ENCODE measurements around the gene ANKRD11. TPM values are rescaled to one million over a fixed set of nuclear protein-coding genes. Genes with fewer than 3 reads are reported as not detected.

The ANKRD11 gene
- total RNA-seq, 1 experiment from 2014 or later, result 28.5 TPM

DNA sequence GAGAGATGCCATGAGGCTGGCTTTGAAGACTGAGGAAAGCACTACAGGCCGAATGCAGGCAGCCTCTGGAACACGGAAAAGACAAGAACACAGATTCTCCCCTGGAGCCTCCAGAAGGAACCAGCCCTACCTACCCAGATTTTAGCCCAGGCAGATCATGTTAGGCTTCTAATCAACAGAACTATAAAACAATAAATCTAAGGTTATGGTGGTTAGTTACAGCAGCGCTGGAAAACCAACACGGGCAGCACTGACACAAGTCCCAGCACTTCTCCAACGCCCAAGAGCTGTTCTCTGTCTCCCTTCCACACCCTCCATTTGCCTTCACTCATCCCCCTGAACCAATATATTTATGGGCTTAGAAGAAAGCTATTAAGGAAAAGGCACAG is 7.5 kb downstream of the ANKRD11 start:
- Histone ChIP-seq H3K9ac (ENCODE audit: low read length) (no peak overlapping the region), H3K4me1 (ENCODE audit: low read length) (peaks cover 15% of the 10 kb centered on the region), H3K27me3 (ENCODE audit: low read length) (no peaks in the 10 kb centered on the region), H3K9me2 (replicated peaks; ENCODE audit: insufficient read depth, low read length) (no peaks in the 10 kb centered on the region), H3K4me2 (ENCODE audit: low read depth, low read length, poor library complexity, severe bottlenecking) (no peak overlapping the region), H3K79me2 (ENCODE audit: low read length) (peaks cover 84% of the 10 kb centered on the region), H3K27ac (ENCODE audit: low read length) (no peak overlapping the region), H3K36me3 (ENCODE audit: insufficient read depth, low read length) (no peaks in the 10 kb centered on the region; the same call in 1 of the 2 replicates), H3K4me3 (ENCODE audit: low read length) (no peak overlapping the region), H3K9me3 (ENCODE audit: low read length) (no peaks in the 10 kb centered on the region), H2AFZ (ENCODE audit: low read length) (no peak overlapping the region), H4K20me1 (ENCODE audit: insufficient read depth, low read depth, low read length) (peaks cover 90% of the 10 kb centered on the region)
- no peak for DNase-seq

DNA sequence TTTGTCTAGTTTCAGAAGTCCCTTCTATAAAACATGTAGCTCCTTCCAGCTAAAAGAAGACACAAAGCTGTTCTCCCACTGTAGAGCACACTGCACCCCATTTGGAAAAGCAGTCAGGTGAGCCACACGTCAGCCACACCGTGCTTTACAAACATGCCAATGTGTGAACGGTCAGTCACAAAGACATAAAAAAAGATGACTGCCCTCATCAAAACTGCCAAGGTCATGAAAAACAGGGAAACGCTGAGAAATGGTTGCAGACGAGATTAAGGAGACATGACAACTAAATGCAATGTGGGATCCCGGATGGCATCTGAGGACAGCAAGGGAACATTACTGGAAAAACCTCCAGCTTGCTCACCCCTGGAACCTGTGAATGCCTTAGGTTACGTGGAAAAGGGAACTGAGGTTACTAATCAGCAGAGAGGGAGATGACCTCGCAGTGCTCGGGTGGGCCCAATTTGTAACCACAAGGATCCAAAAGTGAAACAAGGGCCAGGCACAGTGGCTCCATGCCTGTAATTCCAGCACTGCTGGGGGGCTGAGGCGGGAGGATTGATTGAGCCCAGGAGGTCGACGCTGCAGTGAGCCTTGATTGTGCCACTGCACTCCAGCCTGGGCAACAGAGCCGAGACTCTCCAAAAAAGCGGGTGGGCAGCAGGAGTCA is 8.1 kb downstream of the ANKRD11 start:
- Histone ChIP-seq H3K79me2 (ENCODE audit: low read length) (peaks cover 79% of the 10 kb centered on the region), H3K9ac (ENCODE audit: low read length) (no peak overlapping the region), H2AFZ (ENCODE audit: low read length) (no peak overlapping the region), H3K4me1 (ENCODE audit: low read length) (peaks cover 17% of the 10 kb centered on the region), H3K4me2 (ENCODE audit: low read depth, low read length, poor library complexity, severe bottlenecking) (no peak overlapping the region), H4K20me1 (ENCODE audit: insufficient read depth, low read depth, low read length) (peaks cover 88% of the 10 kb centered on the region), H3K27me3 (ENCODE audit: low read length) (no peaks in the 10 kb centered on the region), H3K27ac (ENCODE audit: low read length) (no peak overlapping the region), H3K4me3 (ENCODE audit: low read length) (no peak overlapping the region), H3K9me3 (ENCODE audit: low read length) (no peaks in the 10 kb centered on the region), H3K9me2 (replicated peaks; ENCODE audit: insufficient read depth, low read length) (no peaks in the 10 kb centered on the region), H3K36me3 (ENCODE audit: insufficient read depth, low read length) (no peaks in the 10 kb centered on the region; the same call in 1 of the 2 replicates)
- no peak for DNase-seq

DNA sequence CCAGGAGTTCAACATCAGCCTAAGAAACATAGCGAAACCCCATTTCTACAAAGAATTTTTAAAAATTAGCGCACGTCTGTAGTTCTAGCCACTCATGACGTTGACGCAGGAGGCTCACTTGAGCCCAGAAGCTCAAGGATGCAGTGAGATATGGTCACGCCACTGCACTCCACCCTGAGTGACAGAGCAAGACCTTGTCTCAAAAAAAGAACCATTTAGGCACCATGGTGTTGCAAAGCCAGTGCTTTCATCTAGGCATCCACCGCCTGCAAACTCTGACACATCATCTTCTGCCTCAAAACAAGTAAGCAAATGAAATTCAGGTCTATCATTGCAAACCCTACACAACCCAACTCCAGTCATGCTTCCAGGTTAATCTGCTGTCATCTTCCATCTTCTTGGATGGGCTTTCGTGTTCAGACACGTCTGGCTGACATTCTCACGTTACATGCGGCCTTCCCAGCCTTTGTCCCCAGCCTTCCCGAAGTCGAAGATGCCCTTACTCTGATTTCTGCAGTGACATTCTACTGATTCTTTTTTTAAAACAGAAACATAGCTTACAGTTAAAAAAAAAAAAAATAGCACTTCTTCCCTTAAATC is 8.9 kb downstream of the ANKRD11 start:
- Histone ChIP-seq H3K4me2 (ENCODE audit: low read depth, low read length, poor library complexity, severe bottlenecking) (no peak overlapping the region), H4K20me1 (ENCODE audit: insufficient read depth, low read depth, low read length) (peaks cover 82% of the 10 kb centered on the region)

DNA sequence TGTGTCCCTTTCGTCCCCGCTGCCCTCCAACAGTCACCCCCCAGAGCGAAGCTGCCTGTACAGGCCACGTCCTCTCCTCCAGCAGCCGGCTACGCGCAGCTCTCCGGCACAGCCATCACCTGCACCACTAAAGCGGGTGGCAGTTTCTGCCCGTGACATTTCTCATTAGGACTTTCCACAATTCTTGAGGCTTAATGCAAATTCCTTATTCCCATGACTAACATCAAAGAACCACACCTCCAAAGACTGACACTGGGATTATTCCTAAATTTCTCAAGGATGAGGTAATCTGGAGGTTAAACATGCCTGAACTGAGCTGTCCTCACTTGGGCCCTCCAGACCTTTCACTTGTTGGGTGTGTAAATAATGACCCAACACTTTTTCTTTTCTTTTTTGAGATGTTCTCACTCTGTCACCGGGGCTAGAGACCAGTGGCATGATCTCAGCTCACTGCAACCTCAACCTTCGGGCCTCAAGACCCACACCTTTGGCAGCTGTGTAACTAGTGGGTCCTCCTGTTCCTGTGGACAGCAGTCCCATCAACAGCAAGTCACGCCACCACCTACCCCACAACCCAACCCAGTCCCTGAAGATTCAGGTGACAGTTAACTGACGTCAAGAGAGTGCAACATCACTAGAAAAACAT is 11.7 kb downstream of the ANKRD11 start:
- Histone ChIP-seq H3K9me2 (replicated peaks; ENCODE audit: insufficient read depth, low read length) (no peaks in the 10 kb centered on the region), H4K20me1 (ENCODE audit: insufficient read depth, low read depth, low read length) (peaks cover 82% of the 10 kb centered on the region), H3K27me3 (ENCODE audit: low read length) (no peaks in the 10 kb centered on the region), H3K27ac (ENCODE audit: low read length) (no peak overlapping the region), H3K9me3 (ENCODE audit: low read length) (no peaks in the 10 kb centered on the region), H3K4me3 (ENCODE audit: low read length) (no peak overlapping the region), H3K36me3 (ENCODE audit: insufficient read depth, low read length) (no peaks in the 10 kb centered on the region), H2AFZ (ENCODE audit: low read length) (no peak overlapping the region), H3K4me2 (ENCODE audit: low read depth, low read length, poor library complexity, severe bottlenecking) (no peak overlapping the region), H3K79me2 (ENCODE audit: low read length) (peaks cover 75% of the 10 kb centered on the region), H3K9ac (ENCODE audit: low read length) (no peak overlapping the region), H3K4me1 (ENCODE audit: low read length) (peaks cover 30% of the 10 kb centered on the region)
- DNase-seq, result no peak

More for the DNA sequence above, 8.9 kb downstream of the ANKRD11 start:
- H3K9me3 ChIP-seq (ENCODE audit: low read length), result no peaks in the 10 kb centered on the region
- no peak overlapping the region for H3K9ac ChIP-seq (ENCODE audit: low read length)
- peak; percentile 39 for DNase-seq
- no peaks in the 10 kb centered on the region for H3K9me2 ChIP-seq (replicated peaks; ENCODE audit: insufficient read depth, low read length)
- no peaks in the 10 kb centered on the region for H3K36me3 ChIP-seq (ENCODE audit: insufficient read depth, low read length)
- H3K27ac ChIP-seq (ENCODE audit: low read length), result no peak overlapping the region
- H3K79me2 ChIP-seq (ENCODE audit: low read length), result peaks cover 74% of the 10 kb centered on the region
- H2AFZ ChIP-seq (ENCODE audit: low read length), result no peak overlapping the region
- no peaks in the 10 kb centered on the region for H3K27me3 ChIP-seq (ENCODE audit: low read length)
- peaks cover 26% of the 10 kb centered on the region for H3K4me1 ChIP-seq (ENCODE audit: low read length)
- no peak overlapping the region for H3K4me3 ChIP-seq (ENCODE audit: low read length)

DNA sequence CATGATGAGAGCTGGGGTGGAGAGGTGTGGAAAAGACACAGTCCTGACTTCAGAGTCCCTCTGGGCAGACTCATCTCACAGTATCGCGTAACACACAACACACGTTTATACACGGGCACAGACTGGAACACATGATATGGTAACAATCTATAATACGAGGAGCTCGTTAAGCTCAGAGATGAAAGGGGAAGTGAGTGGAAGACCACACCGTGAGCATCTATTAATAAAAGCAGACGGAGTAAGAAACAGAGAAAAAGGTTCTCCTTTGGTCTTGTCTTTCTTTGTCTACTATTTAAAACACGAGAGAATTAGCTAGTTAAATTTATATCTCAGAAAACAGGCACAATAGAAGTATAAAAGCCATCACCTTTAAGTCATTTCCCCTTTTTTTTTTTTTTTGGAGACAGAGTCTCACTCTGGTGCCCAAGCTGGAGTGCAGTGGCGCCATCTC is 13.5 kb downstream of the ANKRD11 start:
- Histone ChIP-seq H3K4me1 (ENCODE audit: low read length) (peaks cover 30% of the 10 kb centered on the region), H3K9ac (ENCODE audit: low read length) (no peak overlapping the region), H3K4me3 (ENCODE audit: low read length) (no peak overlapping the region), H2AFZ (ENCODE audit: low read length) (no peak overlapping the region), H3K27ac (ENCODE audit: low read length) (no peak overlapping the region), H3K9me2 (replicated peaks; ENCODE audit: insufficient read depth, low read length) (no peaks in the 10 kb centered on the region), H3K79me2 (ENCODE audit: low read length) (peaks cover 76% of the 10 kb centered on the region), H3K36me3 (ENCODE audit: insufficient read depth, low read length) (no peaks in the 10 kb centered on the region), H4K20me1 (ENCODE audit: insufficient read depth, low read depth, low read length) (peaks cover 82% of the 10 kb centered on the region), H3K4me2 (ENCODE audit: low read depth, low read length, poor library complexity, severe bottlenecking) (peak overlapping the region; percentile 1), H3K9me3 (ENCODE audit: low read length) (no peaks in the 10 kb centered on the region), H3K27me3 (ENCODE audit: low read length) (no peaks in the 10 kb centered on the region)
- DNase-seq, result peak; percentile 77

DNA sequence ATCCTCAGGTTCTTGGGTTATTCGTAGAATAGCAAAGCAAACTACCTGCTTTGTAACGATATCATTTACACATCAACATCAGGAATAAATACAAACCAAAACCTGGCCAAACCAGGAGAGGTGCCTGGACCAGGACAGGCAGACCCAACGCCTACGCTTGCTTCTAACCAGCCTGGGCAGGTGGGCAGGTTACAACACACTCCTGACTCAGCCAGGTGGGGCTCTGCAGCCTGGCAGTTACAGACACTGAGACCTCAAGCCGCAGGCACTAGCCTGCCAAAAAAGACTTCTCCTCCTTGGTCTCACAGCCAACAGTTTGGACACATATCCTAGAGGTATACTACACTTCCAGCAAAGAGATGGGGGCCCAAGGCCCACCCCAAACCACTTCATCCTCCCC is 14.0 kb downstream of the ANKRD11 start:
- Histone ChIP-seq H4K20me1 (ENCODE audit: insufficient read depth, low read depth, low read length) (peaks cover 82% of the 10 kb centered on the region), H3K4me1 (ENCODE audit: low read length) (peaks cover 30% of the 10 kb centered on the region)

DNA sequence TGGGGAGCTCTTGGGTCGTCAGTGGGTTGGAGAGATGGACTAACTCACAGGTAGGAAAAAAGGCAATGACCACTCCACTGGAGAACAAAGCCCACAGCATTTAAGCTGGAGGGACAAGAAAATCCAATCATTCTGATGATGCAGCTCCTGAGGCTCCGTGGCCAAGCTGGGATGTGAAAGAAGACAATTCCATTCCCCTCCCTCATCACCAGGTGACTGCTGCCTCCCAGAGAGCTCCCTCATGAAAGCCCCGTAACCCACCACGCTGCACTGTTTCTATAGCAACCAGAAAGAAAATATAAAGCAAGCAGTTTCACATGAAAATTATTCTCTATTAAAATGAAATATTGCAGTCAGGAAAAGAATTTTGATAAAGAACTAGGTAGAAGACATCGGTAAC is 15.2 kb downstream of the ANKRD11 start:
- Histone ChIP-seq H3K27ac (ENCODE audit: low read length) (no peak overlapping the region), H3K9me2 (replicated peaks; ENCODE audit: insufficient read depth, low read length) (no peaks in the 10 kb centered on the region), H3K9me3 (ENCODE audit: low read length) (no peaks in the 10 kb centered on the region), H4K20me1 (ENCODE audit: insufficient read depth, low read depth, low read length) (peaks cover 77% of the 10 kb centered on the region), H3K79me2 (ENCODE audit: low read length) (peaks cover 73% of the 10 kb centered on the region), H3K4me2 (ENCODE audit: low read depth, low read length, poor library complexity, severe bottlenecking) (no peak overlapping the region), H3K9ac (ENCODE audit: low read length) (no peak overlapping the region), H3K4me3 (ENCODE audit: low read length) (no peak overlapping the region), H3K27me3 (ENCODE audit: low read length) (no peaks in the 10 kb centered on the region), H3K36me3 (ENCODE audit: insufficient read depth, low read length) (no peaks in the 10 kb centered on the region), H3K4me1 (ENCODE audit: low read length) (peaks cover 30% of the 10 kb centered on the region), H2AFZ (ENCODE audit: low read length) (no peak overlapping the region)
- no peak for DNase-seq

More for the DNA sequence above, 14.0 kb downstream of the ANKRD11 start:
- Histone ChIP-seq H3K9me2 (replicated peaks; ENCODE audit: insufficient read depth, low read length) (no peaks in the 10 kb centered on the region), H3K9me3 (ENCODE audit: low read length) (no peaks in the 10 kb centered on the region), H3K4me3 (ENCODE audit: low read length) (no peak overlapping the region), H3K4me2 (ENCODE audit: low read depth, low read length, poor library complexity, severe bottlenecking) (peak overlapping the region; percentile 1), H3K36me3 (ENCODE audit: insufficient read depth, low read length) (no peaks in the 10 kb centered on the region), H3K27ac (ENCODE audit: low read length) (no peak overlapping the region), H3K27me3 (ENCODE audit: low read length) (no peaks in the 10 kb centered on the region), H3K9ac (ENCODE audit: low read length) (no peak overlapping the region), H3K79me2 (ENCODE audit: low read length) (peaks cover 75% of the 10 kb centered on the region), H2AFZ (ENCODE audit: low read length) (no peak overlapping the region)
- no peak for DNase-seq

DNA sequence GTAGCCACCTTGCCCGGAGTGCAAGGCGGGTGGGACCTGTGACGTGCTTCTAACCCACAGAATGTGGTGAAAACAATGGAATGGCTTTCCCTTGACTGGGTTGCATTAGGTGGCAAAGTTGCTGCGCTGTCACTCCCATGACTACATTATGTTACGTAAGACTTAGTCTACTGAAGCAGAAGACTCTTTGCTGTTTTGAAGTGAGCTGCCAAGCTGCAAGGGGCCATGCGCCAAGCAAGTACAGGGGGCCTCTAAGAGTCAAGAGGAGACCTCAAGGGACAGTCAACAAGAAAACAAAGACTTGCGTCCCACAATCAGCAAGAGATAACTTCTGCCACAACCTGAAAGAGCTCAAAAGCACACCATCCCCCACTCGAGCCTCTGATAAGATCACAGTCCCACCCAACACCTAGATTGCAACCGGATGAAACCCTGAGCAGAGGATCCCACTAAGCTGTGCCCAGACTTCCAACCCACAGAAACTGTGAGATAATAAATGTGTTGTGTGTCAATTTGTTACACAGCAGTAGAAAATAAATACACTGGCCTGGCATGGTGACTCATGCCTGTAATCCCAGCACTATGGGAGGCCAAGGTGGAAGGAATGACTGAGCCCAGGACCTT is 16.5 kb downstream of the ANKRD11 start:
- H3K27me3 ChIP-seq (ENCODE audit: low read length), result no peaks in the 10 kb centered on the region
- peaks cover 29% of the 10 kb centered on the region for H3K4me1 ChIP-seq (ENCODE audit: low read length)
- no peaks in the 10 kb centered on the region for H3K9me3 ChIP-seq (ENCODE audit: low read length)
- H3K27ac ChIP-seq (ENCODE audit: low read length), result no peak overlapping the region
- no peaks in the 10 kb centered on the region for H3K36me3 ChIP-seq (ENCODE audit: insufficient read depth, low read length)
- H3K4me2 ChIP-seq (ENCODE audit: low read depth, low read length, poor library complexity, severe bottlenecking), result no peak overlapping the region
- no peak overlapping the region for H2AFZ ChIP-seq (ENCODE audit: low read length)
- peak; percentile 37 for DNase-seq
- H3K79me2 ChIP-seq (ENCODE audit: low read length), result peaks cover 78% of the 10 kb centered on the region
- H4K20me1 ChIP-seq (ENCODE audit: insufficient read depth, low read depth, low read length), result peaks cover 82% of the 10 kb centered on the region
- H3K9ac ChIP-seq (ENCODE audit: low read length), result no peak overlapping the region
- no peaks in the 10 kb centered on the region for H3K9me2 ChIP-seq (replicated peaks; ENCODE audit: insufficient read depth, low read length)
- no peak overlapping the region for H3K4me3 ChIP-seq (ENCODE audit: low read length)
